ENCODE results near the gene DDX23. TPM values are rescaled to one million over a fixed set of nuclear protein-coding genes. Genes with fewer than 3 reads are reported as not detected.
"Not testable (repeated sequence)": the region's sequence is repeated elsewhere in the genome, so short reads cannot be mapped to it uniquely, and the experiment has no call there.

Gene DDX23
- total and polyA plus RNA-seq, 2 of the 4 experiments (the other 2 are of a cell fraction) = 61.8 to 81.9 TPM

DNA sequence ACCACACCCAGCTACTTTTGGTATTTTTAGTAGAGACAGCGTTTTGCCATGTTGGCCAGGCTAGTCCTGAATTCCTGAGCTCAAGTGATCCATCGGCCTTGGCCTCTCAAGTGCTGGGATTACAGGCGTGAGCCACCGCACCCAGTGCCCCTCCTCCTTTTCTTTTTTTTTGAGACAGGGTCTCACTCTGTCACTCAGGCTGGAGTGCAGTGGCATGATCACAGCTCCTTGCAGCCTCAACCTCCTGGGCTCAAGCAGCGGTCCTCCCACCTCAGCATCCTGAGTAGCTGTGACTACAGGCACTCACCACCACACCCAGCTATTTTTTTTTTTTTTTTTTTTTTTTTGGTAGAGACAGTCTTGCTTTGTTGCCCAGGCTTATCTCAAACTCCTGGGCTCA lies 8.3 kb upstream of the DDX23 start:
- H3K14ac ChIP-seq (replicated peaks; ENCODE audit: low read depth, low read length); H3K9me1 ChIP-seq (ENCODE audit: insufficient read depth, low read length); CTCF ChIA-PET; H3K27ac ChIP-seq (ENCODE audit: insufficient read depth, low read length); H2BK5ac ChIP-seq (ENCODE audit: low read depth, low read length, poor library complexity, severe bottlenecking); H2AFZ ChIP-seq (replicated peaks; ENCODE audit: low read length, poor library complexity); dilution Hi-C loops (cut with HindIII; ENCODE audit: low sequenced_read_pairs, unreplicated experiment); H2BK120ac ChIP-seq (ENCODE audit: low read depth, low read length); H2AK9ac ChIP-seq (replicated peaks; ENCODE audit: low read depth, low read length, poor library complexity); H4K8ac ChIP-seq (ENCODE audit: low read depth in 2 of 2, low read length in 2 of 2); H4K5ac ChIP-seq (ENCODE audit: low read depth, low read length); H3K4me2 ChIP-seq (ENCODE audit: low read depth, low read length); H3K4me1 ChIP-seq (ENCODE audit: control insufficient read depth, insufficient read depth, low read length); H4K20me1 ChIP-seq (ENCODE audit: insufficient read depth, low read length); BruUV-seq (replicated peaks); in situ Hi-C loops (cut with MboI; ENCODE audit: low sequenced_read_pairs); H3K23ac ChIP-seq (ENCODE audit: low read depth, low read length); H3K36me3 ChIP-seq (ENCODE audit: control insufficient read depth, insufficient read depth, low read length); H3K56ac ChIP-seq (ENCODE audit: extremely low read depth, insufficient read depth, low read length); H4K91ac ChIP-seq (ENCODE audit: insufficient read depth, low read depth, low read length); ATAC-seq (ENCODE audit: low read depth); H3K9me3 ChIP-seq (ENCODE audit: control insufficient read depth, insufficient read depth, low read length); H2BK20ac ChIP-seq (ENCODE audit: low read depth, low read length); H2AK5ac ChIP-seq (ENCODE audit: low read depth, low read length); DNase-seq; H3K4me3 ChIP-seq (ENCODE audit: insufficient read depth, low read depth, low read length); H2BK15ac ChIP-seq (ENCODE audit: low read depth, low read length); H3K9ac ChIP-seq (ENCODE audit: low read depth, low read length); H3K18ac ChIP-seq (ENCODE audit: low read depth, low read length); H3K4ac ChIP-seq (ENCODE audit: low read depth, low read length); H3K79me1 ChIP-seq (ENCODE audit: low read depth in 1 of 2, low read length in 2 of 2); intact Hi-C loops (cut with micrococcal nuclease): not testable (repeated sequence)
- POLR2A ChIA-PET (ENCODE audit: unreplicated experiment) = interaction anchor here (0.6 kb wide), 1 partner anchor 761 kb away, joined by 9 read pairs; no protein-coding TSS in a partner anchor
- WGBS, 2 experiments (ENCODE audit: extremely low coverage in 2 of 2, insufficient read length in 1 of 2) = 20% methylated on average over 1 of the region's 5 CpGs; no CpG with 5 or more reads in 1 of the 2 experiments
- peaks cover 56% of the 10 kb centered on the region for H3K27me3 ChIP-seq (ENCODE audit: control insufficient read depth, insufficient read depth, low read length)
